Upper lobe of left lung (tissue), 4 donors: ENCODE results near the gene KCNAB1.

Source experiments
- EP300 ChIP-seq, 4 donors: sonication (generic); formaldehyde crosslinking; IDR thresholded peaks; one replicate each; pipeline ENCODE4 v1.5.1; 2017; ENCODE audit warnings: antibody characterized with exemption in 4 of 4, control low read depth in 2 of 4
- POLR2A ChIP-seq, 4 donors: fragments of 450-650 bp; IDR thresholded peaks; one replicate each; pipeline ENCODE4 v1.5.1; 2016 to 2017; ENCODE audit warnings: antibody characterized with exemption in 4 of 4, mild to moderate bottlenecking in 2 of 4
- POLR2AphosphoS5 ChIP-seq, 2 donors: sonication (generic); formaldehyde crosslinking; IDR thresholded peaks; one replicate each; pipeline ENCODE4 v1.5.1; 2017; ENCODE audit warnings: antibody characterized with exemption in 2 of 2
- TF ChIP-seq, protein P1 (sequence below), 6 experiments: fragments of 450-650 bp in 4 of 6; fragments of 200-600 bp in 2 of 6; sonication (generic) in 2 of 6; IDR thresholded peaks; one replicate each; pipeline ENCODE4 v1.5.1; 2016 to 2019; ENCODE audit warnings: antibody characterized with exemption in 6 of 6

DNA sequence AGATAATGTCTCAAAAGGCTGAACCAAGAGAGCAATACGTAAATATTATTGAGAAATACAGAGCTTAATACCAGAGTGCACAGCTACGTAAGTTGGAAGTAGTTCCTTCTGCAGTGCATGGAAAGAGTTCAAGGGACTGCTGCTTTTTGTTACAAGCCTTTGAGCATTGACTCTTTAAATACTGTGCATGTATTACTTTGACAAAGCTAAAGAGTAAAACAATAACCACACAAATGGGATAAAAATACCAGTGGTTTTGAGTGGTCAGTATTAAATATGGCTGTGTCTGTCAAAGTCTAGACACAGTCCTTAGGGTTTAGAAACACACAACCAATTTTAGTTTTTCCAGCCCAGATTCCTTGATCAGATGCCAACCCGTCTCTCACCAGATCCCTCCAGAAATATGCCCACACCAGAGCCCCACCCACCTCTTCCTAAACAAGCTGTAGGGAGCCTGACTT lies 372.5 kb downstream of the KCNAB1 start:
- no peak for TF ChIP-seq POLR2A (IDR thresholded peaks at IDR 0.05)
- TF ChIP-seq, protein P1, sequence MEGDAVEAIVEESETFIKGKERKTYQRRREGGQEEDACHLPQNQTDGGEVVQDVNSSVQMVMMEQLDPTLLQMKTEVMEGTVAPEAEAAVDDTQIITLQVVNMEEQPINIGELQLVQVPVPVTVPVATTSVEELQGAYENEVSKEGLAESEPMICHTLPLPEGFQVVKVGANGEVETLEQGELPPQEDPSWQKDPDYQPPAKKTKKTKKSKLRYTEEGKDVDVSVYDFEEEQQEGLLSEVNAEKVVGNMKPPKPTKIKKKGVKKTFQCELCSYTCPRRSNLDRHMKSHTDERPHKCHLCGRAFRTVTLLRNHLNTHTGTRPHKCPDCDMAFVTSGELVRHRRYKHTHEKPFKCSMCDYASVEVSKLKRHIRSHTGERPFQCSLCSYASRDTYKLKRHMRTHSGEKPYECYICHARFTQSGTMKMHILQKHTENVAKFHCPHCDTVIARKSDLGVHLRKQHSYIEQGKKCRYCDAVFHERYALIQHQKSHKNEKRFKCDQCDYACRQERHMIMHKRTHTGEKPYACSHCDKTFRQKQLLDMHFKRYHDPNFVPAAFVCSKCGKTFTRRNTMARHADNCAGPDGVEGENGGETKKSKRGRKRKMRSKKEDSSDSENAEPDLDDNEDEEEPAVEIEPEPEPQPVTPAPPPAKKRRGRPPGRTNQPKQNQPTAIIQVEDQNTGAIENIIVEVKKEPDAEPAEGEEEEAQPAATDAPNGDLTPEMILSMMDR (IDR thresholded peaks at IDR 0.05) = no peak
- no peak for TF ChIP-seq POLR2AphosphoS5 (IDR thresholded peaks at IDR 0.05)
- no peak for TF ChIP-seq EP300 (IDR thresholded peaks at IDR 0.05)
